GM18520 (cell line): ENCODE results near the gene TSPAN33.
"Not testable (repeated sequence)": the region's sequence is repeated elsewhere in the genome, so short reads cannot be mapped to it uniquely, and the experiment has no call there.

ENCODE experiments used
- ATAC-seq: cut with Tn5 transposase; IDR thresholded peaks from one replicate; pipeline ENCODE4 v1.9.1; 2021; ENCODE audit not compliant: unreplicated experiment

TSPAN33 gene

GRCh38 chr7:129205987-129206785 is 61.7 kb downstream of the TSPAN33 start:
- no peak for ATAC-seq

- no peak for ATAC-seq
Measured at GRCh38 chr7:129208667-129209066, 64.2 kb downstream of the TSPAN33 start.

GRCh38 chr7:129209067-129209926 is 64.8 kb downstream of the TSPAN33 start:
- no peak for ATAC-seq

DNA sequence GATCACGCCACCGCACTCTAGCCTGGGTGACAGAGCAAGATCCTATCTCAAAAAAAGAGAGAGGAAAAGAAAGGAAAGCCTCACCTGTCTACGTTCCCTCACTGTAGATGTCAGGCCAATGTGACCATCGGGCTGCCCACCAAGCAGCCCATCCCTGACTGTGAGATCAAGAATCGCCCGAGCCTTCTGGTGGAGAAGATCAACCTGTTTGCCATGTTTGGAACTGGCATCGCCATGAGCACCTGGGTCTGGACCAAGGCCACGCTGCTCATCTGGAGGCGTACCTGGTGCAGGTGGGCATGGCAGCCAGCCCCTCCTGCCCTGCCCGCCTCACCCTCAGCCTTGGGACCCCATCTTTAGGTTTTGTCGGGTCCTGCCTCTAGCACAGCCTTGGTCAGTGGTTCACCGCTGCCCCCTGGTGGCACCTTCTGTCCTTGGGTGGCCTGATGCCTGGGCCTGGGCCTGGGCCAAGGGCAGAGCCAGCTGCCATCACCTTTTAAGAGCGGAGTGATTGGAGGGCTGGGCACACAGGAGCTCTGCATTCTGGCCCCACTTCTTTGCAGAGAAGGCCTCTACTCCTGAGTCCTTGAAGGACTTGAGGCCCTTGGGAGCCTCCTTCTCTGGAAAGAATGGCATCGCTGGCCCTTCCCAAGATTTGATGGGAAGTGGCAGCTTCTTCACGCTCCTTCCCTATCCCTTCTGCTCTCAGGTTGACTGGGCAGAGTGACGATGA is 65.9 kb downstream of the TSPAN33 start:
- ATAC-seq = peak; percentile 43

- no peak for ATAC-seq
Measured at GRCh38 chr7:129210989-129211312, 66.4 kb downstream of the TSPAN33 start.

DNA sequence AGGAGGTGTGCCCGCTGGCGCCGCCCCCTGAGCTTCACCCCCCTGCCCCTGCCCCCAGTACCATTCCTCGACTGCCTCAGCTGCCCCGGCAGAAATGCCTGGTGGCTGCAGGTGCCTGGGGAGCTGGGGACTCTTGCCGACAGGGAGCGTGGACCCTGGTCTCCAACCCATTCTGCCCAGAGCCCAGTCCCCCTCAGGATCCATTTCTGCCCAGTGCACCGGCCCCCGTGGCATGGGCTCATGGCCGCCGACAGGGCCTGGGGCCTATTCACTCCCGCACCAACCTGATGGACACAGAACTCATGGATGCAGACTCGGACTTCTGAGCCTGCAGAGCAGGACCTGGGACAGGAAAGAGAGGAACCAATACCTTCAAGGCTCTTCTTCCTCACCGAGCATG is 67.6 kb downstream of the TSPAN33 start:
- ATAC-seq = no peak

DNA sequence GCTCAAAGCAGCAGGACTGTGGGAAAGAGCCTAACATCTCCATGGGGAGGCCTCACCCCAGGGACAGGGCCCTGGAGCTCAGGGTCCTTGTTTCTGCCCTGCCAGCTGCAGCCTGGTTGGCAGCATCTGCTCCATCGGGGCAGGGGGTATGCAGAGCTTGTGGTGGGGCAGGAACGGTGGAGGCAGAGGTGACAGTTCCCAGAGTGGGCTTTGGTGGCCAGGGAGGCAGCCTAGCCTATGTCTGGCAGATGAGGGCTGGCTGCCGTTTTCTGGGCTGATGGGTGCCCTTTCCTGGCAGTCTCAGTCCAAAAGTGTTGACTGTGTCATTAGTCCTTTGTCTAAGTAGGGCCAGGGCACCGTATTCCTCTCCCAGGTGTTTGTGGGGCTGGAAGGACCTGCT is 68.1 kb downstream of the TSPAN33 start:
- ATAC-seq = no peak

GRCh38 chr7:129213828-129214227 is 69.3 kb downstream of the TSPAN33 start:
- no peak for ATAC-seq

DNA sequence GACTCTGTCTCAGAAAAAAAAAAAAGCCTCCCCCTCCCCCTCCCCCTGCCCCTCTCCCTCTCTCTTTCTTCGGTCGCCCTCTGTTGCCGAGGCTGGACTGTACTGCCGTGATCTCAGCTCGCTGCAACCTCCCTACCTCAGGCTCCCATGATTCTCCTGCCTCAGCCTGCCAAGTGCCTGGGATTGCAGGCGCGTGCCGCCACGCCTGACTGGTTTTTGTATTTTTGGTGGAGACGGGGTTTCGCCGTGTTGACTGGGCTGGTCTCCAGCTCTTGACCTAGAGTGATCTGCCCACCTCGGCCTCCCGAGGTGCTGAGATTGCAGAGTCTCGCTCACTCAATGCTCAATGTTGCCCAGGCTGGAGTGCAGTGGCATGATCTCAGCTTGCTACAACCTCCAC is 71.2 kb downstream of the TSPAN33 start:
- ATAC-seq = not testable (repeated sequence)

DNA sequence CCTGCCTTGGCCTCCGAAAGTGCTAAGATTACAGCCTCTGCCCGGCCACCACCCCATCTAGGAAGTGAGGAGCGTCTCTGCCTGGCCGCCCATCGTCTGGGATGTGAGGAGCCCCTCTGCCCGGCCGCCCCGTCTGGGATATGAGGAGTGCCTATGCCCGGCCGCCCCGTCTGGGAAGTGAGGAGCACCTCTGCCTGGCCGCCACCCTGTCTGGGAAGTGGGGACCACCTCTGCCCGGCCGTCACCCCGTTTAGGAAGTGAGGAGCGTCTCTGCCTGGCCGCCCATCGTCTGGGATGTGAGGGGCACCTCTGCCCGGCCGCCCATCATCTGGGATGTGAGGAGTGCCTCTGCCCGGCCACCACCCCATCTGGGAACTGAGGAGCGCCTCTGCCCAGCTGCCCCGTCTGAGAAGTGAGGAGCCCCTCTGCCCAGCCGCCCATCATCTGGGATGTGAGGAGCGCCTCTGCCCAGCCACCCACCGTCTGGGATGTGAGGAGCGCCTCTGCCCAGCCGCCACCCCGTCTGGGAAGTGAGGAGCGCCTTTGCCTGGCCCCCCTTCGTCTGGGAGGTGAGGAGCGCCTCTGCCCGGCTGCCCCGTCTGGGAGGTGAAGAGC is 71.7 kb downstream of the TSPAN33 start:
- not testable (repeated sequence) for ATAC-seq

GRCh38 chr7:129216821-129217416 is 72.4 kb downstream of the TSPAN33 start:
- ATAC-seq = not testable (repeated sequence)

GRCh38 chr7:129218514-129219062 is 74.1 kb downstream of the TSPAN33 start:
- ATAC-seq = peak; percentile 70

GRCh38 chr7:129219166-129219565 is 74.7 kb downstream of the TSPAN33 start:
- not testable (repeated sequence) for ATAC-seq
